WTC11 (cell line): ENCODE measurements around the gene PRKCQ. TPM values are rescaled to one million over a fixed set of nuclear protein-coding genes. Genes with fewer than 3 reads are reported as not detected.

ENCODE experiments used
- ATAC-seq: fragments of 200-7000 bp; cut with Tn5 transposase; 2 replicates; pipeline ENCODE4 v1.10.0; 2021; ENCODE audit warnings: mild to moderate bottlenecking, moderate library complexity
- CTCF ChIA-PET: fragments of 300-600 bp; sonication (Branson Sonifier 250); formaldehyde crosslinking; loops from one replicate; lab custom pipeline; 2021; ENCODE audit warnings: antibody characterized with exemption; lab: Charles Lee
- POLR2A ChIA-PET: fragments of 350-600 bp; sonication (Branson Sonifier 250); formaldehyde crosslinking; loops from one replicate; lab custom pipeline; 2021; ENCODE audit warnings: antibody characterized with exemption; lab: Charles Lee
- DNase-seq: peaks from one replicate; pipeline ENCODE4 v3.0.0; 2021; ENCODE audit warnings: low spot score
- H3K27ac Mint-ChIP-seq: 2 replicates; pipeline ENCODE4 v1.8.0; 2021; ENCODE audit warnings: mixed read lengths
- H3K27me3 Mint-ChIP-seq: 2 replicates; pipeline ENCODE4 v1.8.0; 2021; ENCODE audit warnings: low read depth, mild to moderate bottlenecking, moderate library complexity, mixed read lengths
- H3K36me3 Mint-ChIP-seq: 2 replicates; pipeline ENCODE4 v1.8.0; 2021; ENCODE audit warnings: mixed read lengths
- H3K4me1 Mint-ChIP-seq: 2 replicates; pipeline ENCODE4 v1.8.0; 2022; ENCODE audit warnings: mixed read lengths
- H3K4me3 Mint-ChIP-seq: 2 replicates; pipeline ENCODE4 v1.8.0; 2021; ENCODE audit warnings: mild to moderate bottlenecking, moderate library complexity, mixed read lengths
- H3K9me3 Mint-ChIP-seq: 2 replicates; pipeline ENCODE4 v1.8.0; 2021; ENCODE audit warnings: mixed read lengths
- CTCF ChIP-seq: fragments of 200-600 bp; IDR thresholded peaks from 2 replicates; pipeline ENCODE4 v1.8.0; 2022; ENCODE audit warnings: antibody characterized with exemption
- ELF4 ChIP-seq: sonication (generic); formaldehyde crosslinking; IDR thresholded peaks from 2 replicates; pipeline ENCODE4 v1.8.1; 2022; ENCODE audit warnings: low read depth, mild to moderate bottlenecking, moderate library complexity, missing genetic modification reagents
- ESRRA ChIP-seq: sonication (generic); formaldehyde crosslinking; IDR thresholded peaks from 2 replicates; pipeline ENCODE4 v1.8.1; 2022; ENCODE audit warnings: mild to moderate bottlenecking, missing genetic modification reagents, borderline replicate concordance
- IRF2 ChIP-seq: sonication (generic); formaldehyde crosslinking; IDR thresholded peaks from 2 replicates; pipeline ENCODE4 v1.8.0; 2022; ENCODE audit warnings: low read depth, missing genetic modification reagents, borderline replicate concordance
- KAT7 ChIP-seq: sonication (generic); formaldehyde crosslinking; IDR thresholded peaks from 2 replicates; pipeline ENCODE4 v1.8.1; 2023; ENCODE audit warnings: missing genetic modification reagents, mild to moderate bottlenecking, borderline replicate concordance
- SP1 ChIP-seq: sonication (generic); formaldehyde crosslinking; conservative IDR thresholded peaks from 2 replicates; pipeline ENCODE4 v1.8.1; 2022; ENCODE audit warnings: missing genetic modification reagents
- TCF7 ChIP-seq: sonication (generic); formaldehyde crosslinking; IDR thresholded peaks from 2 replicates; pipeline ENCODE4 v1.8.0; 2022; ENCODE audit warnings: mild to moderate bottlenecking, low read depth, missing genetic modification reagents, moderate library complexity
- TP53 ChIP-seq: sonication (generic); formaldehyde crosslinking; IDR thresholded peaks from 2 replicates; pipeline ENCODE4 v1.8.1; 2023; ENCODE audit warnings: mild to moderate bottlenecking, missing genetic modification reagents
- ZBTB21 ChIP-seq: sonication (generic); formaldehyde crosslinking; IDR thresholded peaks from 2 replicates; pipeline ENCODE4 v1.8.1; 2023; ENCODE audit warnings: mild to moderate bottlenecking, missing genetic modification reagents, borderline replicate concordance
- ZNF138 ChIP-seq: sonication (generic); formaldehyde crosslinking; conservative IDR thresholded peaks from 2 replicates; pipeline ENCODE4 v1.8.1; 2022; ENCODE audit warnings: mild to moderate bottlenecking, moderate library complexity, missing genetic modification reagents
- ZNF263 ChIP-seq: sonication (generic); formaldehyde crosslinking; IDR thresholded peaks from 2 replicates; pipeline ENCODE4 v1.8.1; 2022; ENCODE audit warnings: low read depth, mild to moderate bottlenecking, moderate library complexity, missing genetic modification reagents
- ZNF281 ChIP-seq: sonication (generic); formaldehyde crosslinking; IDR thresholded peaks from 2 replicates; pipeline ENCODE4 v1.8.0; 2023; ENCODE audit warnings: mild to moderate bottlenecking, missing genetic modification reagents
- ZNF416 ChIP-seq: fragments of 250-450 bp; sonication (Bioruptor Pico); IDR thresholded peaks from 2 replicates; pipeline ENCODE4 v1.9.0; 2021; ENCODE audit warnings: mild to moderate bottlenecking, inconsistent platforms
- ZNF532 ChIP-seq: fragments of 250-450 bp; sonication (Bioruptor Pico); IDR thresholded peaks from 2 replicates; pipeline ENCODE4 v1.9.0; 2021; ENCODE audit warnings: mild to moderate bottlenecking, borderline replicate concordance
- total RNA-seq: library from RNA; stranded (reverse); gene quantifications from 3 replicates; pipeline ENCODE4 v1.2.3, GENCODE V29; 2021
- TF ChIP-seq, protein P1 (sequence below): sonication (generic); formaldehyde crosslinking; conservative IDR thresholded peaks from 2 replicates; pipeline ENCODE4 v1.8.1; 2022; ENCODE audit warnings: mild to moderate bottlenecking, missing genetic modification reagents
- TF ChIP-seq, protein P2 (sequence below): sonication (generic); formaldehyde crosslinking; IDR thresholded peaks from 2 replicates; pipeline ENCODE4 v1.8.1; 2023; ENCODE audit warnings: mild to moderate bottlenecking, moderate library complexity, missing genetic modification reagents

PRKCQ gene
- total RNA-seq, 1 experiment from 2014 or later, result 8.7 TPM

DNA sequence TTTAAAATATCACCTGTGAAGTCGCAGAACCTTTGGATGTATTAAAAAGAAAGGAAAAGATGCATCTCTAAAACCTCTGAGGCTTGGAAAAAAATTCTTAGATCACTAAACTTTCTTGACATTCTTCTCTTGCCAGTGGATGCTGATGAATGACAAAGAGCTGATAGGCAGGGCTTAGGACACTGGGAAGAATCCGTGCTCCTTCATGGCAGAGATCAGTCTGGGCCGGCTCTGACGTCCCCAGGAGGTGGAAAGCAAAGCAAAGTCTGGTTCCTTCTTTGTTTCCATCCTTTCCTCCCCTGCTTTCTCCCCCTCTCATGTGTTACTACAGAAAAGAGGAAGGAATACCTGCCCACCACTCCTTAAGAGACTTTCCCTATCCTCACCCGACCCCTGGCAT is 161.9 kb downstream of the PRKCQ start (continued):
- TF ChIP-seq KAT7, result no peak
- no peak for TF ChIP-seq ZNF532

- Mint-ChIP-seq H3K27ac (no peak overlapping the region), H3K36me3 (no peaks in the 10 kb centered on the region), H3K27me3 (no peaks in the 10 kb centered on the region), H3K4me3 (no peak overlapping the region)
- CTCF ChIA-PET, result interaction anchor here (0.7 to 2.1 kb wide), 3 partner anchors 11 to 251 kb away, joined by 3 to 12 read pairs (median 8); no protein-coding TSS in a partner anchor
- peak; percentile 81 for ATAC-seq
- POLR2A ChIA-PET, result no interaction called here
- no peak for DNase-seq
- TF ChIP-seq CTCF, result peak; percentile 78
- TF ChIP-seq ELF4 (CRISPR knock-in tag), result no peak
- TF ChIP-seq, all 79 proteins: peak for 1
- Mint-ChIP-seq H3K9me3 (peaks cover 10% of the 10 kb centered on the region), H3K4me1 (peaks cover 4% of the 10 kb centered on the region)
Measured at GRCh38 chr10:6416892-6417512, 163.1 kb downstream of the PRKCQ start.

GRCh38 chr10:6411436-6411835 is 168.6 kb downstream of the PRKCQ start:
- CTCF ChIA-PET, result interaction anchor here (0.6 to 2.7 kb wide), 2 partner anchors 10 to 107 kb away, joined by 4 to 28 read pairs; no protein-coding TSS in a partner anchor
- no peak for DNase-seq
- Mint-ChIP-seq H3K27ac (no peak overlapping the region), H3K4me1 (peaks cover 12% of the 10 kb centered on the region), H3K36me3 (no peaks in the 10 kb centered on the region), H3K9me3 (no peaks in the 10 kb centered on the region), H3K27me3 (peaks cover 3% of the 10 kb centered on the region; the same call in 1 of the 2 replicates), H3K4me3 (no peak overlapping the region)
- POLR2A ChIA-PET, result no interaction called here
- no peak for ATAC-seq
- TF ChIP-seq ZNF416 (CRISPR knock-in tag) (no peak), CTCF (no peak), IRF2 (CRISPR knock-in tag) (no peak), ZNF281 (CRISPR knock-in tag) (no peak), ESRRA (CRISPR knock-in tag) (no peak), TP53 (CRISPR knock-in tag) (no peak), TCF7 (CRISPR knock-in tag) (no peak), ZNF263 (CRISPR knock-in tag) (no peak), ZNF138 (CRISPR knock-in tag) (no peak), SP1 (CRISPR knock-in tag) (no peak), ZBTB21 (CRISPR knock-in tag) (no peak)
- TF ChIP-seq, protein P1, sequence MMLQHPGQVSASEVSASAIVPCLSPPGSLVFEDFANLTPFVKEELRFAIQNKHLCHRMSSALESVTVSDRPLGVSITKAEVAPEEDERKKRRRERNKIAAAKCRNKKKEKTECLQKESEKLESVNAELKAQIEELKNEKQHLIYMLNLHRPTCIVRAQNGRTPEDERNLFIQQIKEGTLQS (CRISPR knock-in tag), result no peak
- TF ChIP-seq, protein P2, sequence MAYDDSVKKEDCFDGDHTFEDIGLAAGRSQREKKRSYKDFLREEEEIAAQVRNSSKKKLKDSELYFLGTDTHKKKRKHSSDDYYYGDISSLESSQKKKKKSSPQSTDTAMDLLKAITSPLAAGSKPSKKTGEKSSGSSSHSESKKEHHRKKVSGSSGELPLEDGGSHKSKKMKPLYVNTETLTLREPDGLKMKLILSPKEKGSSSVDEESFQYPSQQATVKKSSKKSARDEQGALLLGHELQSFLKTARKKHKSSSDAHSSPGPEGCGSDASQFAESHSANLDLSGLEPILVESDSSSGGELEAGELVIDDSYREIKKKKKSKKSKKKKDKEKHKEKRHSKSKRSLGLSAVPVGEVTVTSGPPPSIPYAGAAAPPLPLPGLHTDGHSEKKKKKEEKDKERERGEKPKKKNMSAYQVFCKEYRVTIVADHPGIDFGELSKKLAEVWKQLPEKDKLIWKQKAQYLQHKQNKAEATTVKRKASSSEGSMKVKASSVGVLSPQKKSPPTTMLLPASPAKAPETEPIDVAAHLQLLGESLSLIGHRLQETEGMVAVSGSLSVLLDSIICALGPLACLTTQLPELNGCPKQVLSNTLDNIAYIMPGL (CRISPR knock-in tag), result no peak
